HG03565 (cell line): ENCODE measurements around the gene SNED1.

ENCODE experiments used
- ATAC-seq: cut with Tn5 transposase; IDR thresholded peaks from one replicate; pipeline ENCODE4 v1.9.1; 2021; ENCODE audit warnings: mild to moderate bottlenecking, moderate library complexity; ENCODE audit not compliant: unreplicated experiment

The SNED1 gene

GRCh38 chr2:241020629-241021190, 22.3 kb downstream of the SNED1 start:
- ATAC-seq, result no peak

DNA sequence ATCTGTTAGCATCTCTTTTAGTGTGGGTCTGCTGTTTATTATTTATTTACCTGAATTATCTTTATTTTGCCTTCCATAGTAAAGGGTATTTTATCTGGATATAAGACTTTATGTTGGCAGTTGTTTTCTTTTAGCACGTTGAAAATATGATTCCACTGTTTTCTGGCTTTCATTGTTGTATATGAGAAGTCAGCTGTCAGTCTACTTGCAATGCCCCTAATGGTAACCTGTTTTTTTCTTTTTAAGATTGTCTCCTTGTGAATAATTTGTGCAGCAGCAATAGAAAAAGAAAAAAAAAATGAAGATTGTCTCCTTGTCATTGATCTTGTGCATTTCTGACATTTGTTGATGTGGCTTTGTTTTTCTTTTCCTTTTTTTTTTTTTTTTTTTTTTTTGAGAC, 27.2 kb downstream of the SNED1 start:
- no peak for ATAC-seq

- no peak for ATAC-seq
Observed at GRCh38 chr2:241029599-241030332, 31.3 kb downstream of the SNED1 start.

DNA sequence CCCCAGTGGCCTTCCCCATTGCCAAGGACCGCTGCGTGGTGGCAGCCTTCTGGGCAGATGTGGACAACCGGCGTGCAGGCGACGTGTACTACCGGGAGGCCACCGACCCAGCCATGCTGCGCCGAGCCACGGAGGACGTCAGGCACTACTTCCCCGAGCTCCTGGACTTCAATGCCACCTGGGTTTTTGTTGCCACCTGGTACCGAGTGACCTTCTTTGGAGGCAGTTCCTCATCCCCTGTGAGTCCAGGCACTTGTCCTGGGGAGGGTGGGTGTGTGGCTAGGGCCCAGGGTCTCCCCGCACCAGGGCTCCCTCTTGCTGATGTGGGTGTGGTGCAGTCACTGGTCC, 31.9 kb downstream of the SNED1 start:
- ATAC-seq, result no peak

GRCh38 chr2:241030883-241031282, 32.5 kb downstream of the SNED1 start:
- no peak for ATAC-seq

DNA sequence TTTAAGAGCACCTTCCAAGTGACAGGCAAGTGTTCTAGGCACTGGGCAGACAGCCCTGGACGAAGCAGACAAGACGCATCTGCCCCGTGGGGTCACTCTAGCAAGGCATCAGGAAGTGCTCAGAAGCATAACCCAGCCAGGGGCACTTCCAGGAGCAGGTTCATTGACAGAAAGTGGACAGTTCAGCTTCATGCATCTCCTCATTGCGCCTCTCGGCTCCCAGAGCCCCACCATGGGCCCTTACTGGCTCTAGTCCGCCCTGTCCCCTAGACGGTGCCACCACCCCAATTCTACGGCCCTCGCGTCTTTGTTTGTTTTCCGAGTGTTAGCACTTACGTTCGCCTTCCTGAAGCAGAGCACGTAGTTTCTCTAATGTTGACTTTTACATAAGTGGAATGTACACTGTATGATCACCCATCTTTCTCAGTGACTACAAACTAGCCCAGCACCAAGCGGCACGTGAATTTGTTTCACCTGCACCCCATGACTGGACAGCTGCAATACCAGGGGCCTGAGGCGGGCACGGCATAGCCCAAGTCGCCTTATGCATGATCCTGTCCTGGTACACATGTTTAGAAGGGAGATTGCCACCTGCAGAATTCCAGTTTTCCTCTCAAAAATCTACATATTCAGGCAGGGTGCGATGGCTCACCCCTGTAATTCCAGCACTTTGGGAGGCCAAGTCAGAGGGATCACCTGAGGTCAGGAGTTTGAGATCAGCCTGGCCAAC, 33.2 kb downstream of the SNED1 start:
- ATAC-seq, result no peak

- no peak for ATAC-seq
Observed at GRCh38 chr2:241033336-241033987, 35.0 kb downstream of the SNED1 start.

- ATAC-seq, result no peak
Observed at GRCh38 chr2:241033994-241034393, 35.6 kb downstream of the SNED1 start.

DNA sequence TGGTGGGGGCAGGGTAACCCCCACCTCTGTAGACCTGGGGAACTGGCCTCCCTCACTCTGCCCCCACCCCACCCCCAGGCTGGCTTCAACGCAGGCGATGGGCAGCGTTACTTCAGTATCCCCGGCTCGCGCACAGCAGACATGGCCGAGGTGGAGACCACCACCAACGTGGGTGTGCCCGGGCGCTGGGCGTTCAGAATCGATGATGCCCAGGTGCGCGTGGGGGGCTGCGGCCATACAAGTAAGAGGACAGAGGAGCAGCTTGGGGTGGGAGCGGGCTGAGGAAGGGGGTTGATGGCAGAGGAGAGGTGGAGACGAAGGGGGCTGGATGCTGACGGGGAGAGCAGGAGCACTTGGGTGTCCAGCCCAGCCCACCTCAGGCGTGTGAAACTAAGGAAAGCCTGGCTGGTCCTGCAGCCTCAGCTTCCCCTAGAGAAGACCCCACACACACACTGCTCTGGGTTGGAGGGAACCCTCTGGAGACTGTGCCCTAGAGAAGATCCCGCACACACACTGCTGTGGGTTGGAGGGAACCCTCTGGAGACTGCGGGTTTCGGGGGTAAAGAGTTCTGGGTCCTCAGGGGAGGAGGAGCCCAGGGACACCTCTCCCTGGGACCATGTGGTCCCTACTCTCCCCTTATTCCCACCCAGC, 36.2 kb downstream of the SNED1 start:
- no peak for ATAC-seq

- ATAC-seq, result no peak
Observed at GRCh38 chr2:241035142-241035817, 36.9 kb downstream of the SNED1 start.

DNA sequence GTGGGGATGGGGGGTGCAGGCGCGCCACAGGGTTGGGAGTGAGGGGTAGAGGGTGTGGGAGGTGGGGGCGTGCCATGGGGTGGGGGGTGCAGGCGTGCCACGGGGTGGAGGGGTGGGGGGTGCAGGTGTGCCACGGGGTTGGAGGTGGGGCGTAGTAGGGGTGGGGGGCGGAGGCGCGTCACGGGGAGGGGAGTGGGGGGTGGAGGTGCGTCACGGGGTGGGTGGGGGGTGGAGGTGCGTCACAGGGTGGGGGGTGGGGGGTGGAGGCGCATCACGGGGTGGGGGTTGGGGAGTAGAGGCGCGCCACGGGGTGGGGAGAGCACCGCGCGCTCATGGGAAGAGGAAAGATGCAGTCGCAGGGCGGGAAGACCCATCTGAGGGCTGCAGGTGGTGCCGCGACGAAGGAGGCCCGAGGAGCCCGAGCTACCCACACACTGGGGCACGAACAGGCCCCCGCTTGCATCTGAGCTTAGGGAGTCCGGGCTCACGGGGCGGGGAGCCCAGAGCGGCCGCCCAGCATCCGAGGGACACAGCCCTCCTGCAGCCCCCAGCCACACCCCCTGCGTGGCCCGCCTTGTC, 37.5 kb downstream of the SNED1 start:
- ATAC-seq, result no peak

GRCh38 chr2:241036397-241036963, 38.1 kb downstream of the SNED1 start:
- peak; percentile 69 for ATAC-seq

DNA sequence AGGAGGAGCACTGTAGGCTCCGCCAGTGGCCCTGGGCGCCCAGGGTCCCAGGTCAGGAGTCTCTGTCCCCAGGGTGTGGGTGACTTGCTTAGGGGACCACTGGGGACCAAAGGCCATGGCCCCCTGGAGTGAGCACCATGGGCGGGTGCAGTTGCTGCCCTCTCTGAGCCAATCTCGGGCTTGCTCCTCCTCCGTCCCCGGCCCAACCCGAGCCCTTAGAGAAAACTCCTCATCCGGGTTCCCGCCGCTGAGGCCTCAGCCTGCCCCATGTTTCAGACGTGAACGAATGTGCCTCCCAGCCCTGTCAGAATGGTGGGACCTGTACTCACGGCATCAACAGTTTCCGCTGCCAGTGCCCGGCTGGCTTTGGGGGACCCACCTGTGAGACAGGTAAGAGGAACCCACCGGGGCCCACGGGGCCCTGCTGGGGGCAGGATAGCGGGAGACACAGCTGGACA, 38.6 kb downstream of the SNED1 start:
- ATAC-seq, result no peak

DNA sequence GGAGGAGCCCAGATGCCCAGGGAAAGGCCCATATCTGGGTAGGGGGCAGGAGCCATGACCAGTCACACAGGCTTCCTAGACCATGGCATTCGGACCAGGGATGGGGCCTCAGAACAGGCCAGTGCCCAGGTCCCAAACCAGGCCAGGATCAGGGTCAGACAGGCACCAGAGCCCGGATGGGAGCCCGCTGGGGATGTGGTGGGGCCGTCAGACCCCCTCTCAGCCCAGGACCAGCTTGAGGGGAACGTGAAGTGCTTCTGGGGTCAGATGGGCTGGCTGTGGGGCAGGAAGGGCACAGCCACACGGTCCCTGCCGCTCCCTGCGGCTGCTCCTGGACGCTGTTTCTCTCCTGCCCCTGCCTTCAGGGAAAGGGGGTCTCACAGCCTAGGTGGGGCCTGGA, 39.1 kb downstream of the SNED1 start:
- no peak for ATAC-seq

DNA sequence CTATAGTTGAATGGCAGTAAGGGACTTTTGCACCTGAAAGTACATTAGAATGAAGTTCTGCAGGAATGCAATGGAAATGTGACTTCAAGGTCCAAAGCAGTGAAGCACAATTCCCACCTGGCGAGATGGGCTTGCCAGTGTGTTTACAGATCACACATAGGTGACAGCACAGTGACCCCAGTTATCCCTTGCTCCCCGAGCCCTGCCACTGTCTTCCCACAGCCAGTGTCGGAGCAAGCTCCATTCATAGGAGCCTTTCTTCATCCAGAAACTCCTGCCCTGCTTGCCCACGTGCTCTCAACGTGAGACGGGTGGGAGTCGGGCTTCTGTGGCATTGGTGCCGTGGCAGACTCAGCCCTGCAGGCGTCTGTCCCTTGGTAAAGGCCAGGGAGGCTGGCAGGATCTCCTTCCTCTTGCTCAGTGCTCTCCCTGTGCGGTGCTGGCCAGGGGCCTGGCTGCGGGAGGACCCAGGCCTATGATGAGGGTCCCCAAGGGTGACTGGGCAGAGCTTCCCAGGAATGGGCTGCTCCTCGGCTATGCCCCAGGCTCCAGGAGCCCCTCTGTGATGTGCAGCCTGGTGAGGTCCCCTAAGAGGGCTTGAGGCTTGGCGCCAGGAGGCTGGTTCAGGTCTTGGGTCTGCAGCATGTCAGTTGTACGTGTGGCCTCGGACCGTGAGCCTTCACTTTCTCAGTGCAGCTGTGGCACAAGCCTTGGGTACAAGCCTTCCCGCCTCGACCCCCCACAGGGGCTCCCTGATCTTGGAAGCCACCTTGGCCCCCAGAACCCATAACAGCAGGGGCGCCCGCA, 40.2 kb downstream of the SNED1 start:
- no peak for ATAC-seq

DNA sequence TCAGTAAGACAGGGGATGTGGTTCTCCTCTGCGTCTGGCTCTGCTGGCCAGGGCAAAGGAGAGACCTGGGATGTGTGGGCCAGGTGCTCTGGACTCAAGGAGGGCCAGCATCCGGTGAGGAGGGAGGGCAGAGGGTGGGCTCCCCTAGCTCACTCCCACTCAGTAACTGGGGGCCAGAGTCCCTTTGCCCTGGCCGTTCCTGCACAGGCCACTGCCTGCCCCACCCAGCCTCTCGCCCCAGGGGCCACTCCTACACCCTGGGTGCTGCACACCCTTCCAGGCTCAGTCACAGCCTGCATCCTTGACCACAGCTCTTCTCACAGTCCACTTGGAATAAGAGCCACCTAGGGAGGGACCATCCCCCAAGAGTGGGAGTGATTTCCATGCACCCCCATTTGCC, 41.0 kb downstream of the SNED1 start:
- ATAC-seq, result no peak

DNA sequence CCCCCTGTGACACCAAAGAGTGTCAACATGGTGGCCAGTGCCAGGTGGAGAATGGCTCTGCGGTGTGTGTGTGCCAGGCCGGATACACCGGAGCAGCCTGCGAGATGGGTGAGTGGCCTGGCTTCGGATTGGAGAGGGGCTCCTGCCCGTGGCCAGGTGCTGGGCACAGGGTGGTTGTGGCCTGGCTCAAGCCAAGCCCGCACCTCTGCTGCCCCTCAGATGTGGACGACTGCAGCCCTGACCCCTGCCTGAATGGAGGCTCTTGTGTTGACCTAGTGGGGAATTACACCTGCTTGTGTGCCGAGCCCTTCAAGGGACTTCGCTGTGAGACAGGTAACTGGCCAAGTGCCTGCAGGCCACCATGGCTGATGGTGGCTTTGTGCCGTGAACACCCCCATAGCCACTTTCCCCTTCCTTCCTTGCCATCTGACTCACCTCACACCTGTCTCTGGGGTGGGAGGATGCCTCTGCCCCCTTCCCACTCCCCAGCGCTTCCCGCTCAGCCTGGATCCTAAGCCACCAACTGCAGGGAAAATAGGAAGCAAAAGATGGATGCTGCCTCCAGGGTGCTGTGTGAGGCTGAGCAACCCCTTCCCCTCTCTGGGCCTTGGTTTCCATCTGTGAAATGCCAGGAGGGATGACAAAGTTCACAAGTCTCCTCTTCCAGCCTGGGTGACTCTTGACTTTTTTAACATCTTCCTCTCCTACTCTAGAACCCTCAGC, 41.8 kb downstream of the SNED1 start:
- no peak for ATAC-seq

DNA sequence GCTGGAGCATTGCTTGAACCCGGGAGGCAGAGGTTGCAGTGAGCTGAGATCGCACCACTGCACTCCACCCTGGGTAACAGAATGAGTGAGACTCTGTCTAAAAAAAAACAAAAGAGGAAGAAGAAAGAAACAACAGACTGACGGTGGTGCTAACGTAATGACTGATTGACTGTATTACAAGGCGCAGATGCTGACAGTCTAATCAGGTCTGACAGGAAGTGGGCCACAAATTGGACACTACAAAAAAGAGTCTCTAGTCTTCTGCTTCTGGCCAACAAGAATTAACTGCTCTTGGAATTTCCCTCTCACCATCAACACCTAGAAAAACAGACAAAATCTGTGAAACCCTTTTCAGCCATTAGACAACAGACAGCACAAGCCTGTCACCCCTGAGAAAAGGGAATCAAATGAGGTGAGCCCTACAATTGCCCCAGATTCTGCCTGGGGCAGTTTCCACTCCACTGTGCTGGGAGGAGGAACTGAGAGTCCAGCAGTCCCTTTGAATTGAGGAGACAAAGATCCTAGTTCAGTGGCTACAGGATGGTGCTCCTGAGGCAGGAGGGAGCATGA, 43.3 kb downstream of the SNED1 start:
- ATAC-seq, result peak; percentile 72
